ENCODE measurements around the gene RBPMS2.
"Not testable (repeated sequence)": the region's sequence is repeated elsewhere in the genome, so short reads cannot be mapped to it uniquely, and the experiment has no call there.

The RBPMS2 gene

GRCh38 chr15:64803526-64803925 lies 28.1 kb upstream of the RBPMS2 start:
- H3K4me3 ChIP-seq (ENCODE audit: low read depth, low read length) = no peak overlapping the region
- no peak for DNase-seq (ENCODE audit: low read depth, low spot score)
- TF ChIP-seq, protein P1, sequence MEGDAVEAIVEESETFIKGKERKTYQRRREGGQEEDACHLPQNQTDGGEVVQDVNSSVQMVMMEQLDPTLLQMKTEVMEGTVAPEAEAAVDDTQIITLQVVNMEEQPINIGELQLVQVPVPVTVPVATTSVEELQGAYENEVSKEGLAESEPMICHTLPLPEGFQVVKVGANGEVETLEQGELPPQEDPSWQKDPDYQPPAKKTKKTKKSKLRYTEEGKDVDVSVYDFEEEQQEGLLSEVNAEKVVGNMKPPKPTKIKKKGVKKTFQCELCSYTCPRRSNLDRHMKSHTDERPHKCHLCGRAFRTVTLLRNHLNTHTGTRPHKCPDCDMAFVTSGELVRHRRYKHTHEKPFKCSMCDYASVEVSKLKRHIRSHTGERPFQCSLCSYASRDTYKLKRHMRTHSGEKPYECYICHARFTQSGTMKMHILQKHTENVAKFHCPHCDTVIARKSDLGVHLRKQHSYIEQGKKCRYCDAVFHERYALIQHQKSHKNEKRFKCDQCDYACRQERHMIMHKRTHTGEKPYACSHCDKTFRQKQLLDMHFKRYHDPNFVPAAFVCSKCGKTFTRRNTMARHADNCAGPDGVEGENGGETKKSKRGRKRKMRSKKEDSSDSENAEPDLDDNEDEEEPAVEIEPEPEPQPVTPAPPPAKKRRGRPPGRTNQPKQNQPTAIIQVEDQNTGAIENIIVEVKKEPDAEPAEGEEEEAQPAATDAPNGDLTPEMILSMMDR (IDR thresholded peaks at IDR 0.05; ENCODE audit: low read depth, low read length) = no peak
- in situ Hi-C loops (cut with HindIII; ENCODE audit: low sequenced_read_pairs) = no loop called here

DNA sequence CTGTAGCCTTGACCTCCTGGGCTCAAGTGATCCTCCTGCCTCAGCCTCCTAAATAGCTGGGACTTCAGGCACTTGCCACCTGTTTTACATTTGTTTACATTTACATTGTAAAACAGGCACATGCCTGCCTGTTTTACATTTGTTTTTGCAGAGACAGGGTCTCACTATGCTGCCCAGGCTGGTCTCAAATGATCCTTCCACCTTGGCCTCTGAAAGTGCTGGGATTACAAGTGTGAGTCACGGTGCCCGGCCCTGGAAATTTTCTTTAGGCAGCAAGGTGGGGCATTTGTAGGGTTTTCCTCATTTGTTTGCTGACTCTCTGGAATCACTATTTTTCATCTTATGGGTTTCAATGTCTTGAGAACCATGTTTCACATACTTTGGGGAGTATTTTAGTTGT lies 25.1 kb upstream of the RBPMS2 start:
- H3K4me3 ChIP-seq (ENCODE audit: low read depth, low read length) = no peak overlapping the region
- TF ChIP-seq, protein P1 (IDR thresholded peaks at IDR 0.05; ENCODE audit: low read depth, low read length) = no peak
- DNase-seq (ENCODE audit: low read depth, low spot score) = no peak
- in situ Hi-C loops (cut with HindIII; ENCODE audit: low sequenced_read_pairs) = no loop called here

DNA sequence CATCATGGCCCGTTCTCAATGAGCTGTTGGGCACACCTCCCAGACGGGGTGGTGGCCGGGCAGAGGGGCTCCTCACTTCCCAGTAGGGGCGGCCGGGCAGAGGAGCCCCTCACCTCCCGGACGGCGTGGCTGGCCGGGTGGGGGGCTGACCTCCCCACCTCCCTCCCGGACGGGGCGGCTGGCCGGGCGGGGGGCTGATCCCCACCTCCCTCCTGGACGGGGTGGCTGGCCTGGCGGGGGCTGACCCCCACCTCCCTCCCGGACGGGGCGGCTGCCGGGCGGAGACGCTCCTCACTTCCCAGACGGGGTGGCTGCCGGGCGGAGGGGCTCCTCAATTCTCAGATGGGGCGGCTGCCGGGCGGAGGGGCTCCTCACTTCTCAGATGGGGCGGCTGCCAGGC lies 23.5 kb upstream of the RBPMS2 start:
- in situ Hi-C loops (cut with HindIII; ENCODE audit: low sequenced_read_pairs); DNase-seq (ENCODE audit: low read depth, low spot score); H3K4me3 ChIP-seq (ENCODE audit: low read depth, low read length): not testable (repeated sequence)

GRCh38 chr15:64795921-64796320 lies 20.5 kb upstream of the RBPMS2 start:
- DNase-seq (ENCODE audit: low read depth, low spot score); in situ Hi-C loops (cut with HindIII; ENCODE audit: low sequenced_read_pairs); H3K4me3 ChIP-seq (ENCODE audit: low read depth, low read length): not testable (repeated sequence)

- in situ Hi-C loops (cut with HindIII; ENCODE audit: low sequenced_read_pairs); H3K4me3 ChIP-seq (ENCODE audit: low read depth, low read length); DNase-seq (ENCODE audit: low read depth, low spot score): not testable (repeated sequence)
Observed at GRCh38 chr15:64795299-64795698, 19.9 kb upstream of the RBPMS2 start.

DNA sequence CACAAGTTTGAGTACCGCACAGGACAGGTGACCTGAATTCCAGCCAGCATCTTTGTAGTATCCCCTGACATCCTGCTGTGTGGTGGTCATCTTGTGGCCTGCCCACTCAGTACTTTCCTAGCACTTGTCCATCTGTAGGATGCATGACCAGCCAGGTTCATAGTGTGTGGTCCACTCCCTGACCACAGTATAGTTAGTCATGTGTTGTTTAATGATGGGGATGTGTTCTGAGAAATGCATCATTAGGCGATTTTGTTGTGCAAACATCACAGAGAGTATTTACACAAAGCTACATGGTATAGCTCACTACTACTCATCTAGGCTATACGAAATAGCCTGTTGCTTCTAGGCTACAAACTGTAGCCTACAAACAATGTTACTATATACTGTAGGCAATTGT lies 16.9 kb upstream of the RBPMS2 start:
- no peak overlapping the region for H3K4me3 ChIP-seq (ENCODE audit: low read depth, low read length)
- no peak for DNase-seq (ENCODE audit: low read depth, low spot score)
- in situ Hi-C loops (cut with HindIII; ENCODE audit: low sequenced_read_pairs) = no loop called here
- TF ChIP-seq, protein P1 (IDR thresholded peaks at IDR 0.05; ENCODE audit: low read depth, low read length) = no peak

- DNase-seq (ENCODE audit: low read depth, low spot score) = no peak
- TF ChIP-seq, protein P1 (IDR thresholded peaks at IDR 0.05; ENCODE audit: low read depth, low read length) = no peak
- in situ Hi-C loops (cut with HindIII; ENCODE audit: low sequenced_read_pairs) = no loop called here
Observed at GRCh38 chr15:64791401-64791800, 16.0 kb upstream of the RBPMS2 start.

DNA sequence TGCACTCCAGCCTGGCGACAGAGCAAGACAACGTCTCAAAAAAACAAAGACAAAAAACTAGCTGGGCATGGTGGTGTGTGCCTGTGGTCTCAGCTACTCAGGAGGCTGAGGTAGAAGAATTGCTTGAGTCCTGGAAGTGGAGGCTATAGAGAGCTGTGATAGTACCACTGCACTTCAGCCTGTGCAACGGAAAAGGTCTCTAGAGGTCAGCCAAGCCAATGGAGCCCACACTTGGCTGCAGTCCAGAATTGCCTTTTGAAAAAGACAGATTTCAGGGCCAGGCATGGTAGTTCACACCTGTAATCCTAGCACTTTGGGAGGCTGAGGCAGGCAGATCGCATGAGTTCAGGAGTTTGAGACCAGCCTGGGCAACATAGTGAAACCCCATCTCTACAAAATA lies 8.4 kb upstream of the RBPMS2 start:
- TF ChIP-seq, protein P1 (IDR thresholded peaks at IDR 0.05; ENCODE audit: low read depth, low read length) = no peak

More at GRCh38 chr15:64791401-64791800, 16.0 kb upstream of the RBPMS2 start:
- H3K4me3 ChIP-seq (ENCODE audit: low read depth, low read length) = no peak overlapping the region

More for the DNA sequence above, 8.4 kb upstream of the RBPMS2 start:
- in situ Hi-C loops (cut with HindIII; ENCODE audit: low sequenced_read_pairs) = no loop called here
- DNase-seq (ENCODE audit: low read depth, low spot score) = no peak
- no peak overlapping the region for H3K4me3 ChIP-seq (ENCODE audit: low read depth, low read length)

All from astrocyte of the spinal cord (primary cell).